PFSK-1 (cell line): ENCODE data around the gene USP28.

Experiments used
- POLR2AphosphoS5 ChIP-seq: IDR thresholded peaks from 2 replicates; pipeline ENCODE4 v1.6.1; 2012; ENCODE audit warnings: low read depth, mild to moderate bottlenecking, control low read depth, low read length, moderate library complexity
- REST ChIP-seq, 2 experiments: IDR thresholded peaks; 2 replicates each; pipeline versions ENCODE4 v1.6.1 to v1.8.0; 2011 to 2012; ENCODE audit warnings: low read depth in 2 of 2, low read length in 2 of 2, control low read depth in 1 of 2, inconsistent platforms in 1 of 2, mild to moderate bottlenecking in 1 of 2, moderate library complexity in 1 of 2; ENCODE audit not compliant: insufficient read depth in 1 of 2
- SIN3A ChIP-seq: IDR thresholded peaks from 2 replicates; pipeline ENCODE4 v1.6.1; 2012; ENCODE audit warnings: mild to moderate bottlenecking, low read length, moderate library complexity, borderline replicate concordance; ENCODE audit not compliant: insufficient read depth
- TAF1 ChIP-seq: IDR thresholded peaks from 2 replicates; pipeline ENCODE4 v1.6.1; 2012; ENCODE audit warnings: low read length, control low read depth, borderline replicate concordance; ENCODE audit not compliant: insufficient read depth

GRCh38 chr11:113885897-113886296, 10.5 kb upstream of the USP28 start:
- TF ChIP-seq POLR2AphosphoS5 (no peak), SIN3A (no peak), TAF1 (no peak), REST (IDR thresholded peaks at IDR 0.05; ENCODE audit: insufficient read depth in 1 of 2, low read depth in 2 of 2, low read length in 2 of 2) (no peak)
